A673 (cell line): Measurements from ENCODE around the gene PAX5.

Source experiments
- CTCF ChIP-seq: fragments of 300-800, 200-600 bp; sonication (generic); conservative IDR thresholded peaks from 2 replicates; pipeline ENCODE4 v1.5.1; 2017; ENCODE audit warnings: low read depth, mild to moderate bottlenecking, antibody characterized with exemption, low read length, moderate library complexity, mixed read lengths
- EZH2 ChIP-seq: fragments of 200-600 bp; sonication (generic); IDR thresholded peaks from 2 replicates; pipeline ENCODE4 v1.6.1; 2017; ENCODE audit warnings: borderline replicate concordance, low read depth, mild to moderate bottlenecking, mixed read lengths, antibody characterized with exemption, low read length; ENCODE audit not compliant: poor library complexity, severe bottlenecking

- TF ChIP-seq CTCF, result no peak
- no peak for TF ChIP-seq EZH2
Observed at GRCh38 chr9:36988848-36989247, 45.2 kb downstream of the PAX5 start.
